ENCODE results near the gene TREX2.

Gene TREX2

DNA sequence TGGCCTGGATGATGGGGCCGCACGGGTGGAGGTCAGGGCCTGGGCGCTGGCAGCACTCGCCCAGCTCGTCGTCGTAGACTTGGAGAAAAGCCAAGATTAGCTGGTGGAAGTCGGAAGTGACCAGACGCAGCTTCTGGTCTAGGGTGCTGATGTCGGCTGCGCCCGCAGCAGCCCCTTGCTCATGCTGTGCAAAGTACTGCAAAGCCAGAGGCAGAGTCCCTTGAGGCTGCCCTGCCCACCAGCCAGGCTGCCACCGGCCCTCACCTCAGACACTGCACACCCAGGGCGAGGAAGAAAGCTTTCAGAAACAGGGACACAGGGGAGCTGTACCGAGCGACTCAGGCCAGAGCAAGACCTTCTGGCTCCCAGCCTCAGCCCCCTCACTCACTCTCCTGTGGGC, 9.7 kb upstream of the TREX2 start:
- TF ChIP-seq, protein P1, sequence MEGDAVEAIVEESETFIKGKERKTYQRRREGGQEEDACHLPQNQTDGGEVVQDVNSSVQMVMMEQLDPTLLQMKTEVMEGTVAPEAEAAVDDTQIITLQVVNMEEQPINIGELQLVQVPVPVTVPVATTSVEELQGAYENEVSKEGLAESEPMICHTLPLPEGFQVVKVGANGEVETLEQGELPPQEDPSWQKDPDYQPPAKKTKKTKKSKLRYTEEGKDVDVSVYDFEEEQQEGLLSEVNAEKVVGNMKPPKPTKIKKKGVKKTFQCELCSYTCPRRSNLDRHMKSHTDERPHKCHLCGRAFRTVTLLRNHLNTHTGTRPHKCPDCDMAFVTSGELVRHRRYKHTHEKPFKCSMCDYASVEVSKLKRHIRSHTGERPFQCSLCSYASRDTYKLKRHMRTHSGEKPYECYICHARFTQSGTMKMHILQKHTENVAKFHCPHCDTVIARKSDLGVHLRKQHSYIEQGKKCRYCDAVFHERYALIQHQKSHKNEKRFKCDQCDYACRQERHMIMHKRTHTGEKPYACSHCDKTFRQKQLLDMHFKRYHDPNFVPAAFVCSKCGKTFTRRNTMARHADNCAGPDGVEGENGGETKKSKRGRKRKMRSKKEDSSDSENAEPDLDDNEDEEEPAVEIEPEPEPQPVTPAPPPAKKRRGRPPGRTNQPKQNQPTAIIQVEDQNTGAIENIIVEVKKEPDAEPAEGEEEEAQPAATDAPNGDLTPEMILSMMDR (IDR thresholded peaks at IDR 0.05; ENCODE audit: low read depth, low read length): no peak
- H3K4me3 ChIP-seq (ENCODE audit: low read depth, low read length): no peak overlapping the region

DNA sequence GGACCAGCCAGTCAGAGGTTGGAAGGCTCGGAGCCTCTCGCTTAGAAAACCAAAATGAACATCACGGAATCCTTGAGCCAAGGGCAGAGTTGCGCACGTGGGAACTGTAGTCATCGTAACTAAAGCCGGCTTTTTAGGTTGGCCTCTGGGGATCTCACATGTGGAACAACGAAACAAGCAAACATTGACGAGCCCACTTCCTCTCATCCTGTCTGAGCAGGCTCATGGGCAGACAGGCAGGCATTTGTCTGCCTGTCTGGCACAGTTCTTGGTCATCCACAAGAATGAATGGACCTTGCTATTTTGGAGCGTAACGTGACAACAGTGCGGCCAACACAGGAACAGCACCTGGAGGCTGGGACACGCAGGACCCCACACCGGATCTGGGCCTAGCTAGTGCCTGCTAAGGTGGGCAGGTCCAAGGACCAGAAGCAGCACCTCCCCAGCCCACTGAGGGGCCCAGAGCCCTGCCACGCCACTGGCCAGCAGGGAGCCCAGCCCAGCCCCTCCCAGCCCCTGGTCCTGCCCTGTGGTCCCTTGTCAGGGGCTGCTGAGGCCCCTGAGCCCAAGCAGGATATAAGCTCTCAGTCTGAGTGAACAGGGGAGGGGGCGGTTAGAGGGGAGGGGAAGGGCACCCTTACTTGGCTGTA, 9.2 kb upstream of the TREX2 start:
- TF ChIP-seq, protein P1 (IDR thresholded peaks at IDR 0.05; ENCODE audit: low read depth, low read length): no peak

DNA sequence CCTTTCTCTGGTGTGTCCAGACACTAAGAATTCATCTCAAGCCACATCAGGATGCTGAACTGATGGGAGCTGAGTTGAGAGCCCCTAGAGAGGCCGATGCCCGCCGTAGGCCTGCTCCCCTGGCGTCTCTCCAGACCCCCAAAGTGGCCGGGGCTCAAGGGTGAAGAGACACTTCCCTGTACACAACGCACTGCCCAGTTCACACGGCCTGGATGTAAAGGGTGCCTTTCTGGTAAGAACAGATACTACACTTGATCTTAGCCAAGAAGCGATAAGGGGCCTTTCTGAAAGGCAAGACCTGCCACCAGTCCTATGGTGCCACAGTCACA, 5.1 kb upstream of the TREX2 start:
- TF ChIP-seq, protein P1 (IDR thresholded peaks at IDR 0.05; ENCODE audit: low read depth, low read length): no peak
- no peak overlapping the region for H3K4me3 ChIP-seq (ENCODE audit: low read depth, low read length)

More for the DNA sequence above, 9.2 kb upstream of the TREX2 start:
- no peak overlapping the region for H3K4me3 ChIP-seq (ENCODE audit: low read depth, low read length)

DNA sequence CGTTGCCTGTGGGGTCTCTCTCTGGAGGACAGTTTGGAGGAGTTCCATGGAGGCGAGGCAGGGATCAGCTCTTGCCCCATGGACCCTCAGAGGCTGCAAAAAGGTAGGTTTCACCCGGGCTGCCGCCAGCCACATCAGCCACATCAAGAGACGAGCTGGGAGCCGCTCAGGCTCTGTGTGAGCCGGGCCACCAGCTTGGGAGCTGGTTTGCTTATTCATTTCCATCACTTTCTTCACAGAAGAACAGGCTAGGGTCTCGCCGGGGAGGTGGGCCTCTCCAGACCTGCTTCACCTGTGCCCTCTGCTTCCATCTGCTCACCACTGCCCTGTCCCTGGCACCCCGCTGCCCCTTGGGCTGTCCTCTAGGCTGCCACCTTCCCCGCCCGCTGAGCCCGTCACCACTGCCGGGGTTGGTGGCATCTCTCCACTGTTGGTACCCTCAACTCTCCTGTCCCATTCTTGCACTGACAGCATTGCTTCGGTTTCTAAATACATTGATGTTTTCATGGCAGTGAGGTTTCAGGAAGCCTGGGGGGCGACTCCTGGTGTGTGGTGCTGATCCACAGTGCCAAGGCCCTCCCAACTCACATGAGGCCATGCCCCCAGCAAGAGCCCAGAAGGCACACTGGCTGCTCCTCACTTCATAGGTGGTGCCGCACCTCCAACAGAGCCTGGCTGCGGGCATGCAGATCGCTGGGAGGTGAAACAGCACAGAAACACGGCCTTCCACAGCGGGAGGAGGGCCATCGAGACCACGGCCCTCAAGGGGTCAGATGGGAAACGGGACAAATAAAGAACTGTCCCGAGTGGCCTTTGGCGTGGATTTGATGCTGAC, 4.5 kb upstream of the TREX2 start:
- TF ChIP-seq, protein P1 (IDR thresholded peaks at IDR 0.05; ENCODE audit: low read depth, low read length): no peak
- no peak overlapping the region for H3K4me3 ChIP-seq (ENCODE audit: low read depth, low read length)

DNA sequence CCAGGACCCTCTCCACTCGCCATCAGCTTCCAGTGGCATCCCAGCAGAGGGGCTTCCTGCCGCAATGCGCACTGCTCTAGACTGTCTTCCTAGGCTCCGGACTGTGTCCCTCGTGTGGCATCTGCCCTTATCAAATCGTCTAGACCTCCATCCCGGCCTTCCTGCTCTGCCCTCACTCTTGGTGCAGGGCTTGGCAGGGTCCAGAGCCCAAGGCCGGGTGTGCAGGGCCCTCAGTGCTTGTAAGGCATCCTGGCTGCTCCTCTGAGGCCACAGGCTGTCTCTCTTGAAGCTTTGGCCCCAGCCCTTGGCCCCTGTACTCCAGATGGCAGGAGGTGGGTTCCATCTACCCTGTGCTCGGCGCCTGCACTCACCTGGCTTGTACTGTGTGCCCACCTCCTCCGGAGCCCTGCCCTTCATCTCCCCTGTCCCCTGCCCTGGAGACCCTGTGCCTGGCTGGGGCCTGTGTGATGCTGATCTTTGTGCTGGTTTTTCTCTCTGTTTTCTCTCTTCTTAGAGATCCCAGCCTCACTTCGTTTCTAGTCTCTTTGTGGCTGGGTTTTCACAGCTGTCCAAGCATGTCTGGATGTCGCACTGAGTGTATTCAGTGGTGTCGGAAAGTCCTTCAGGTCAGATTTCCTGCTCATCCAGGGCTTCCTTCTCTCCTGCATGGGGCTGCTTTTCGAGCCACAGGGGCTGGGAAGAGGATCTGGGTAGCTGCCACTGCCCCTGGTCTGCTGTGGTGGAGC, 3.7 kb upstream of the TREX2 start:
- TF ChIP-seq, protein P1 (IDR thresholded peaks at IDR 0.05; ENCODE audit: low read depth, low read length): no peak
- no peak overlapping the region for H3K4me3 ChIP-seq (ENCODE audit: low read depth, low read length)

DNA sequence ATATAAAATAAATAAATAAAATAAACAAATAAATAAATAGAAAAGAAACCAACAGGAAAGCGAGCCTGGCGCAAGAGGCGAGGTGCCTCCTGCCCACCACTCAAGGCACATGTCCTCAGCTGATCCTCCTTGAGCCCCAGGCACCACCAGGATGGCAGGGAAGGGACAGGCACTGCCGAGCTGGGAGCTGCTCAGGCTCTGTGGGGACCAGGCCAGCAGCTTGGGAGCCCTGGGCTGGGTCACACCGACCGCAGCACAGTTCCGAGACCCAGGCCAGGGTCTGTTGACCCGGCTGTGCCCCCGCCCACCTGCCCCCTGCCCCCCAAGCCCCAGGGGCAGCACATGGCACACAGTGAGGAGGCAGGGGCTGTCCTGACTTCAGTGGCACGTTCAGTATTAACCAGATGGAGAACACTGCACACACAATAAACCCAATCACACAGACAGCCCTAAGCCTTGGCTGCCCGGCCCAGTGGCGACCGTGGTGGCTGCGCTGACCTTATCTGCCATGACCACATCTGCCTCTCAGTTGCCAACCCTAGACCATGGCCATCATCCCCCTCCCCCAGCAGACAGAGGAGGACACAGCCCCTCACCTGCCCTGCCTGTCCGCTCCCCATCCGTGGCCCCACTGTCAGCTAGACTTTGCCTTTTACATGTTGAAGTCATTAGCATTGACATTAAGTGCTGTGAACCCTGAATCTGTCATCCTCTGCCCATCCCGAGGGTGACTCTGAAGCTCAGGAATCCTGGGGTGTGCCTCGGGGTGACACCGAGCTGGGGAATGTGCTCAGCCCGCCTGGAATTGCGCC, 2.9 kb upstream of the TREX2 start:
- TF ChIP-seq, protein P1 (IDR thresholded peaks at IDR 0.05; ENCODE audit: low read depth, low read length): no peak
- no peak overlapping the region for H3K4me3 ChIP-seq (ENCODE audit: low read depth, low read length)
